ENCODE measurements around the gene ACOT8. TPM values are rescaled to one million over a fixed set of nuclear protein-coding genes. Genes with fewer than 3 reads are reported as not detected.

The ACOT8 gene
- total and polyA plus RNA-seq, 2 donors (not counting 1 experiment from before 2014, with no cell fraction given): 32.4 to 64.7 TPM

GRCh38 chr20:45842169-45842812 is 14.9 kb downstream of the ACOT8 start:
- Histone ChIP-seq H4K20me1 (ENCODE audit: control insufficient read depth, insufficient read depth, low read length, poor library complexity, severe bottlenecking) (no peaks in the 10 kb centered on the region), H3K4me2 (replicated peaks; ENCODE audit: low read depth, low read length, poor library complexity, severe bottlenecking) (peak overlapping the region; percentile 60), H3K4me3 (ENCODE audit: control extremely low read depth in 1 of 5, extremely low read depth in 1 of 5, insufficient read depth in 1 of 5, low read depth in 2 of 5, low read length in 4 of 5) (peak overlapping the region in 1 of 5 experiments; percentile 20), H3K4me1 (ENCODE audit: control insufficient read depth in 2 of 2, insufficient read depth in 2 of 2, low read length in 2 of 2) (peaks cover 14 to 21% of the 10 kb centered on the region in 2 donors), H2AFZ (ENCODE audit: insufficient read depth, low read depth, low read length, poor library complexity, severe bottlenecking) (peak overlapping the region; percentile 48), H3K36me3 (replicated peaks in 1 of 2; ENCODE audit: control extremely low read depth in 1 of 2, control insufficient read depth in 1 of 2, extremely low read depth in 1 of 2, insufficient read depth in 2 of 2, low read length in 1 of 2) (peaks cover 13 to 50% of the 10 kb centered on the region in 2 experiments), H3K9ac (ENCODE audit: low read length) (peak overlapping the region; percentile 14), H3K9me3 (ENCODE audit: control extremely low read depth in 1 of 3, control insufficient read depth in 2 of 3, insufficient read depth in 1 of 3, low read length in 2 of 3) (no peaks in the 10 kb centered on the region), H3K27ac (ENCODE audit: low read length in 2 of 2) (peak overlapping the region; percentile 21 to 79), H3K79me2 (ENCODE audit: control insufficient read depth, insufficient read depth, low read length) (no peaks in the 10 kb centered on the region), H3K27me3 (replicated peaks in 1 of 4; ENCODE audit: control extremely low read depth in 1 of 4, control insufficient read depth in 3 of 4, insufficient read depth in 4 of 4, low read length in 3 of 4) (no peaks in the 10 kb centered on the region)
- POLR2A ChIA-PET: interaction anchor here (0.6 to 1.6 kb wide), 4 partner anchors 9 to 93 kb away, joined by 3 to 5 read pairs (median 4); partner anchors contain the start of genes ACOT8, SNX21 and ZSWIM3
- no peaks in the 10 kb centered on the region for H3K27me3 Mint-ChIP-seq
- CTCF ChIA-PET: interaction anchor here (0.9 to 1.7 kb wide), 7 partner anchors 9 to 128 kb away, joined by 3 to 5 read pairs (median 4); partner anchors contain the start of gene ZSWIM1
- 0% methylated on average over 4 of the region's 5 CpGs for WGBS (ENCODE audit: insufficient coverage)
- intact Hi-C loops (cut with micrococcal nuclease): no loop called here
- H3K4me3 Mint-ChIP-seq: peak overlapping the region; percentile 33
- TF ChIP-seq EZH2 (IDR thresholded peaks at IDR 0.05; ENCODE audit: borderline replicate concordance, insufficient read depth, low read depth, low read length, poor library complexity, severe bottlenecking) (no peak), CTCF (IDR thresholded peaks at IDR 0.05) (no peak)
- H3K27ac Mint-ChIP-seq: peak overlapping the region; percentile 79
- ATAC-seq (ENCODE audit: low read depth) (peak; percentile 96), DNase-seq (peak; percentile 73)
- H3K9me3 Mint-ChIP-seq (ENCODE audit: insufficient read depth): no peaks in the 10 kb centered on the region
- H3K4me1 Mint-ChIP-seq: peaks cover 18% of the 10 kb centered on the region

All from B cell (primary cell).